GM12878 (cell line): ENCODE measurements around the gene MYL7. TPM values are rescaled to one million over a fixed set of nuclear protein-coding genes. Genes with fewer than 3 reads are reported as not detected.

Experiments used
- ATAC-seq: fragments of 200-7000 bp; cut with Tn5 transposase; 3 replicates; pipeline ENCODE4 v1.9.1; 2020; ENCODE audit warnings: mild to moderate bottlenecking, moderate library complexity
- BruUV-seq: library from RNA; stranded (reverse); fragments of 400-500 nt; replicated peaks from 2 replicates; lab custom pipeline; 2021; lab: Mats Ljungman, UMichigan
- CTCF ChIA-PET: fragments of 300-600 bp; sonication (Branson Sonifier 250); formaldehyde crosslinking; extraction: SDS; loops from one replicate; lab custom pipeline; 2021; ENCODE audit warnings: inconsistent platforms; lab: Yijun Ruan, JAX
- POLR2A ChIA-PET: fragments of 350-600 bp; formaldehyde crosslinking; extraction: SDS; loops from one replicate; lab custom pipeline; 2021; ENCODE audit warnings: inconsistent platforms; lab: Charles Lee
- RAD21 ChIA-PET: fragments of 300-600 bp; sonication (Branson Sonifier 250); formaldehyde crosslinking; loops from one replicate; lab custom pipeline; 2023; ENCODE audit warnings: antibody characterized with exemption; ENCODE audit not compliant: unreplicated experiment; lab: Charles Lee
- SMC1A ChIA-PET: fragments of 300-600 bp; sonication (Branson Sonifier 250); formaldehyde crosslinking; loops from one replicate; lab custom pipeline; 2023; ENCODE audit not compliant: unreplicated experiment, uncharacterized antibody; lab: Charles Lee
- DNase-seq: peaks from one replicate; pipeline ENCODE4 v3.0.0-alpha.2; 2011; ENCODE audit warnings: low read depth, low spot score
- FAIRE-seq: peaks from 3 replicates; lab custom pipeline; 2011; peaks lifted over from hg19 to GRCh38; lab: Jason Lieb, UNC
- H2AFZ ChIP-seq: 2 replicates; pipeline ENCODE4 v1.6.0; 2011; ENCODE audit warnings: low read depth, low read length, control low read depth; ENCODE audit not compliant: control insufficient read depth
- H3K27ac ChIP-seq: 2 replicates; pipeline ENCODE4 v1.5.1; 2011; ENCODE audit warnings: control low read depth; ENCODE audit not compliant: control insufficient read depth, insufficient read depth
- H3K27me3 ChIP-seq, 2 experiments: replicated peaks in 1 of 2; 2 replicates each; pipeline versions ENCODE4 v1.6.0 to v1.6.1; 2011; ENCODE audit warnings: low read length in 1 of 2; ENCODE audit not compliant: control insufficient read depth in 2 of 2, insufficient read depth in 2 of 2
- H3K36me3 ChIP-seq, 2 experiments: 2 replicates each; pipeline ENCODE4 v1.5.1; 2011; ENCODE audit warnings: low read length in 1 of 2; ENCODE audit not compliant: control insufficient read depth in 2 of 2, insufficient read depth in 2 of 2
- H3K4me1 ChIP-seq: 2 replicates; pipeline ENCODE4 v1.6.1; 2011; ENCODE audit warnings: mild to moderate bottlenecking, low read length, moderate library complexity, mixed read lengths; ENCODE audit not compliant: control insufficient read depth, insufficient read depth
- H3K4me2 ChIP-seq: 2 replicates; pipeline ENCODE4 v1.6.0; 2011; ENCODE audit warnings: control low read depth; ENCODE audit not compliant: control insufficient read depth, insufficient read depth
- H3K4me3 ChIP-seq: fragments of 200-600 bp; sonication (generic); 2 replicates; pipeline ENCODE4 v1.5.1; 2016
- H3K79me2 ChIP-seq: 2 replicates; pipeline ENCODE4 v1.6.0; 2011; ENCODE audit warnings: low read length; ENCODE audit not compliant: control insufficient read depth, insufficient read depth
- H3K9ac ChIP-seq: 2 replicates; pipeline ENCODE4 v1.8.0; 2011; ENCODE audit warnings: low read length, control low read depth, mixed read lengths; ENCODE audit not compliant: control insufficient read depth, insufficient read depth
- H3K9me3 ChIP-seq: replicated peaks from 3 replicates; pipeline ENCODE4 v1.5.1; 2011; ENCODE audit warnings: mild to moderate bottlenecking, low read length; ENCODE audit not compliant: control insufficient read depth, insufficient read depth
- H4K20me1 ChIP-seq: 2 replicates; pipeline ENCODE4 v1.6.0; 2011; ENCODE audit not compliant: control insufficient read depth, insufficient read depth
- EED ChIP-seq: sonication (generic); IDR thresholded peaks from 2 replicates; pipeline ENCODE4 v1.6.1; 2016; ENCODE audit warnings: antibody characterized with exemption, low read depth
- GATAD2B ChIP-seq: fragments of 450-650 bp; conservative IDR thresholded peaks from 2 replicates; pipeline ENCODE4 v1.6.1; 2017; ENCODE audit warnings: low read depth, mild to moderate bottlenecking, moderate library complexity
- NFXL1 ChIP-seq: fragments of 450-650 bp; IDR thresholded peaks from 2 replicates; pipeline ENCODE4 v1.6.1; 2017; ENCODE audit warnings: antibody characterized with exemption, mild to moderate bottlenecking, borderline replicate concordance
- TARDBP ChIP-seq: IDR thresholded peaks from 2 replicates; pipeline ENCODE4 v1.6.1; 2016; ENCODE audit warnings: borderline replicate concordance
- WGBS: methylation state at CpG from one replicate; pipeline ENCODE4 v1.1.6; 2016; ENCODE audit warnings: low lambda C conversion rate; ENCODE audit not compliant: insufficient replicate concordance, insufficient coverage; ENCODE audit errors: missing lambda C conversion rate; 5-methylcytosine and 5-hydroxymethylcytosine counted together
- in situ Hi-C: fragments of 300-500 bp; cut with MboI; formaldehyde crosslinking; loops from 9 replicates; pipeline ENCODE4 v1.14.3; 2018; ENCODE audit warnings: mixed read lengths
- intact Hi-C: fragments of 100-400 bp; cut with micrococcal nuclease; formaldehyde crosslinking; loops from one replicate; pipeline ENCODE4 v1.14.2; 2022; ENCODE audit not compliant: unreplicated experiment
- polyA plus RNA-seq, 11 experiments: library from polyadenylated mRNA; depleted of rRNA in 4 of 11; unstranded in 6 of 11; stranded (reverse) in 5 of 11; fragments of >200 nt; fragmentation: Nextera tagmentation in 4 of 11; fragmentation: Illumina TruSeq in 1 of 11; extraction: Ambion mirVana in 4 of 11; extraction: Trizol in 1 of 11; gene quantifications; 1 replicate in 1 of 11; 2 replicates in 10 of 11; pipeline versions ENCODE4 v1.2.1 to v1.2.3, GENCODE V29; 2011 to 2016; ENCODE audit warnings: inconsistent platforms in 2 of 11, missing spikeins in 2 of 11, low read depth in 1 of 11
- total RNA-seq, 4 experiments: library from RNA; depleted of rRNA in 3 of 4; stranded (reverse); fragments of >200 nt in 3 of 4; fragmentation: Illumina TruSeq in 1 of 4; extraction: Trizol in 1 of 4; gene quantifications; 2 replicates each; pipeline versions ENCODE4 v1.2.1 to v1.2.3, GENCODE V29; 2013 to 2021
- TF ChIP-seq, protein P1 (sequence below): fragments of 450-650 bp; IDR thresholded peaks from 2 replicates; pipeline ENCODE4 v1.6.1; 2017; ENCODE audit warnings: borderline replicate concordance

The MYL7 gene
- total and polyA plus RNA-seq, 10 of the 15 experiments (the other 5 are each of a cell fraction or from before 2014, with no cell fraction given): 1.9 TPM; not detected in 9

GRCh38 chr7:44107116-44107960 is 33.8 kb downstream of the MYL7 start:
- ChIA-PET SMC1A (no interaction called here), CTCF (no interaction called here)
- Histone ChIP-seq H3K9me3 (no peaks in the 10 kb centered on the region), H3K27me3 (peaks cover 11 to 15% of the 10 kb centered on the region in 2 experiments), H3K4me3 (no peak overlapping the region), H3K79me2 (no peaks in the 10 kb centered on the region)
- no peak for FAIRE-seq
- no peak for DNase-seq
- TF ChIP-seq NFXL1 (no peak), GATAD2B (no peak), EED (no peak), TARDBP (no peak)
- TF ChIP-seq, protein P1, sequence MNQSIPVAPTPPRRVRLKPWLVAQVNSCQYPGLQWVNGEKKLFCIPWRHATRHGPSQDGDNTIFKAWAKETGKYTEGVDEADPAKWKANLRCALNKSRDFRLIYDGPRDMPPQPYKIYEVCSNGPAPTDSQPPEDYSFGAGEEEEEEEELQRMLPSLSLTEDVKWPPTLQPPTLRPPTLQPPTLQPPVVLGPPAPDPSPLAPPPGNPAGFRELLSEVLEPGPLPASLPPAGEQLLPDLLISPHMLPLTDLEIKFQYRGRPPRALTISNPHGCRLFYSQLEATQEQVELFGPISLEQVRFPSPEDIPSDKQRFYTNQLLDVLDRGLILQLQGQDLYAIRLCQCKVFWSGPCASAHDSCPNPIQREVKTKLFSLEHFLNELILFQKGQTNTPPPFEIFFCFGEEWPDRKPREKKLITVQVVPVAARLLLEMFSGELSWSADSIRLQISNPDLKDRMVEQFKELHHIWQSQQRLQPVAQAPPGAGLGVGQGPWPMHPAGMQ: no peak
- TF ChIP-seq, all 136 proteins: peak for 0
- BruUV-seq: no TSS peak
- Histone ChIP-seq H2AFZ (no peak overlapping the region), H3K4me1 (no peaks in the 10 kb centered on the region), H3K9ac (no peak overlapping the region), H4K20me1 (no peaks in the 10 kb centered on the region), H3K36me3 (no peaks in the 10 kb centered on the region), H3K27ac (no peak overlapping the region), H3K4me2 (no peak overlapping the region)
- no peak for ATAC-seq
- 43% methylated on average over 18 of the region's 18 CpGs for WGBS
- ChIA-PET POLR2A (no interaction called here), RAD21 (no interaction called here)
- in situ Hi-C loops: no loop called here
- intact Hi-C loops: no loop called here
